ENCODE results near the gene SMARCD2.

Gene SMARCD2

GRCh38 chr17:63826468-63827001 lies 15.9 kb downstream of the SMARCD2 start:
- no peak for DNase-seq (ENCODE audit: low read depth)
- H3K4me3 ChIP-seq (ENCODE audit: low read depth, low read length): peak overlapping the region; percentile 61
- TF ChIP-seq CTCF (IDR thresholded peaks at IDR 0.05; ENCODE audit: insufficient read depth, low read depth, low read length, missing control alignments): no peak

- TF ChIP-seq CTCF (IDR thresholded peaks at IDR 0.05; ENCODE audit: insufficient read depth, low read depth, low read length, missing control alignments): no peak
- no peak overlapping the region for H3K4me3 ChIP-seq (ENCODE audit: low read depth, low read length)
- DNase-seq (ENCODE audit: low read depth): no peak
Observed at GRCh38 chr17:63824362-63824761, 18.1 kb downstream of the SMARCD2 start.

- no peak for DNase-seq (ENCODE audit: low read depth)
- no peak overlapping the region for H3K4me3 ChIP-seq (ENCODE audit: low read depth, low read length)
- no peak for TF ChIP-seq CTCF (IDR thresholded peaks at IDR 0.05; ENCODE audit: insufficient read depth, low read depth, low read length, missing control alignments)
Observed at GRCh38 chr17:63823659-63824331, 18.7 kb downstream of the SMARCD2 start.

GRCh38 chr17:63822537-63822936 lies 19.9 kb downstream of the SMARCD2 start:
- H3K4me3 ChIP-seq (ENCODE audit: low read depth, low read length): no peak overlapping the region
- no peak for DNase-seq (ENCODE audit: low read depth)
- TF ChIP-seq CTCF (IDR thresholded peaks at IDR 0.05; ENCODE audit: insufficient read depth, low read depth, low read length, missing control alignments): no peak

GRCh38 chr17:63821804-63822203 lies 20.7 kb downstream of the SMARCD2 start:
- no peak for TF ChIP-seq CTCF (IDR thresholded peaks at IDR 0.05; ENCODE audit: insufficient read depth, low read depth, low read length, missing control alignments)
- no peak for DNase-seq (ENCODE audit: low read depth)
- H3K4me3 ChIP-seq (ENCODE audit: low read depth, low read length): no peak overlapping the region

- no peak for TF ChIP-seq CTCF (IDR thresholded peaks at IDR 0.05; ENCODE audit: insufficient read depth, low read depth, low read length, missing control alignments)
- no peak for DNase-seq (ENCODE audit: low read depth)
- no peak overlapping the region for H3K4me3 ChIP-seq (ENCODE audit: low read depth, low read length)
Observed at GRCh38 chr17:63820963-63821561, 21.4 kb downstream of the SMARCD2 start.

Data from GM12865 (cell line).